Amniotic stem cell (primary cell): ENCODE measurements around the gene SENP5.

ENCODE experiments used
- DNase-seq: peaks from one replicate; lab custom pipeline; 2025; lab: John Stamatoyannopoulos, UW

The SENP5 gene

GRCh38 chr3:196968233-196969133, 100.8 kb downstream of the SENP5 start, which contains the start of gene PIGZ:
PIGZ (minus strand) TSS chr3:196968833; CDS start chr3:196952031, 16,802 bp downstream.
- no peak for DNase-seq

DNA sequence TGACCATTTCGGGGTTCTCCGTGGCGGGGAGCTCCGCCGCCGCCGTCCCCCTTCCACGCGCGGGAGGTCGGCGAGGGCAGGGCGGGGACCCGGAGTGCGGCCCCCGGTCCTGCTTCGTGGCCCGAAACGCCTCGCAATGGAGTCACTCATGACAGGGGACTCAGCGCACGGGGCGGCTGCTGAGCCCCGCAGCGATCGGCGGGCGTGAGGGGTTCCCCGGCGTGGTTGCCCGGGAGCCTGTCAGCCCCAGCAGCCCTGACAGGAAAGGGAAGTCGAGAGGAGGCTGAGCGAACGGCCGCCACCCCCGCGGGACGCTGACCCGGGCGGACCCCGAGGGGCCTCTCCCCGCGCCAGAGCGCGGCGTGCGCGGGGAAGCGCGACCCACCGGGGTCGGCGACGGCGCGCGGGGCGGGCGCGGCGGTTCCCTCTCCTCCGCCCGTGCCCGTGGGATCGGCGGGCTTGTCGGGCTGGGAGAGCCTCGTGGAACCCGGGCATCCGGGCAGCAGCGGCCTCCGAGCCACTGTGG, 101.5 kb downstream of the SENP5 start:
- DNase-seq: no peak

GRCh38 chr3:196969660-196970546, 102.2 kb downstream of the SENP5 start:
- DNase-seq: no peak

GRCh38 chr3:196970547-196971093, 102.9 kb downstream of the SENP5 start:
- DNase-seq: no peak

DNA sequence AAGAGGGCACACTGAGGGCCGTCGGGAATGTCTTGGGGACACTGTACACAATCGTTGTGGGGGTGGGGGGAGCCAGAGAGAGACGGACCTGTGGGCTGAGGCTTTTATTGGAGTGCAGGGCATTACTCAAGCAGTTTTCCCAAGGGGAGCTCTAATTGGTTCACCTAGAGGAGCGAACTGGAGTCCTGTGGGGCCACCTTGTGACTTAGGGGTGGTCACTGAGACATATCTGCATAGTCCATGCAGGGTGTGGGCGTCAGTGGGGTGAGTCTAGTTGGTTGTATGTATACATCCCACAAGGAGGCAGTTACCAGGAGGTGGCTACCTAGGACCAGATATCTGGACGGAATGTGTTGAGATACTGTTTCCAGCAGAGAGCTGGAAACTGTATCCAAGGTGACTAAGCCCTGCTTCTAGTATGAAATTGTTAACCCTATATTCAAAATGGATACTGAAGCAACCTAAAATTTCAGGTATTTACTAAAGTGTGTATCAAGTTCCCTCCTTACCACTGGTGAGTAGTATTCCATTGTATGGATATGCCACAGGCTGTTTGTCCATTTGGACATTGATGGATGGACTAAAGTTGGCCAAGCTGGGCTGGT, 103.5 kb downstream of the SENP5 start:
- no peak for DNase-seq

- DNase-seq: no peak
Measured at GRCh38 chr3:196974661-196975060, 106.9 kb downstream of the SENP5 start.

- no peak for DNase-seq
Measured at GRCh38 chr3:196975349-196975748, 107.6 kb downstream of the SENP5 start.

DNA sequence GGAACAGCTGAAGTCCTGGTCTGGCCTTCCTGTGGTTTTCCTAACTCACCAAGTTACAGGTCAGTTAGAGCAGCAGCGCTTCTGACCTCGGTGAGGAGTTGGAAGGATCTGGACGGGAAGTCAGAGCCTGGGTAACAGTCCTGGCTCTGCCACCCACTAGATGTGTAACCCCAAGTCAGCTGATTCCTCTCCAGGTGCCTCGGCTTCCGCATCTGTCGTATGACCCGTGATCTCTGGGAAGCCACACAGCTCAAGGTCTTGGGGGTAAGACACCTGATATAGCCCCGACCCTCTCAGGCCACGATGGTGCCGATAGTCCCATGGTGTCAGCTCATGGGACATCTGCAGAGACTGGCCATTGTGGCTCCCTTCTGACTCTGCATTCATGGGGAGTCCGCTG, 109.2 kb downstream of the SENP5 start:
- no peak for DNase-seq

GRCh38 chr3:196979545-196979944, 111.8 kb downstream of the SENP5 start:
- DNase-seq: no peak

- DNase-seq: no peak
Measured at GRCh38 chr3:196981657-196982056, 113.9 kb downstream of the SENP5 start.

GRCh38 chr3:196983186-196983585, 115.5 kb downstream of the SENP5 start:
- no peak for DNase-seq
